Breast epithelium (tissue), 3 donors: ENCODE data around the gene ABCA3.

ENCODE experiments used
- POLR2A ChIP-seq: fragments of 450-650 bp; IDR thresholded peaks from one replicate; pipeline ENCODE4 v1.6.1; 2016; ENCODE audit warnings: antibody characterized with exemption, mild to moderate bottlenecking, moderate library complexity
- POLR2AphosphoS5 ChIP-seq, 3 donors: sonication (generic); formaldehyde crosslinking; IDR thresholded peaks; one replicate each; pipeline ENCODE4 v1.6.1; 2017; ENCODE audit warnings: antibody characterized with exemption in 3 of 3
- TF ChIP-seq, protein P1 (sequence below), 3 donors: fragments of 450-650 bp; IDR thresholded peaks; one replicate each; pipeline ENCODE4 v1.5.1; 2016 to 2017; ENCODE audit warnings: antibody characterized with exemption in 3 of 3, mild to moderate bottlenecking in 3 of 3, moderate library complexity in 3 of 3

GRCh38 chr16:2323701-2324100 lies 16.8 kb downstream of the ABCA3 start:
- TF ChIP-seq POLR2AphosphoS5 (IDR thresholded peaks at IDR 0.05) (no peak), POLR2A (no peak)
- TF ChIP-seq, protein P1, sequence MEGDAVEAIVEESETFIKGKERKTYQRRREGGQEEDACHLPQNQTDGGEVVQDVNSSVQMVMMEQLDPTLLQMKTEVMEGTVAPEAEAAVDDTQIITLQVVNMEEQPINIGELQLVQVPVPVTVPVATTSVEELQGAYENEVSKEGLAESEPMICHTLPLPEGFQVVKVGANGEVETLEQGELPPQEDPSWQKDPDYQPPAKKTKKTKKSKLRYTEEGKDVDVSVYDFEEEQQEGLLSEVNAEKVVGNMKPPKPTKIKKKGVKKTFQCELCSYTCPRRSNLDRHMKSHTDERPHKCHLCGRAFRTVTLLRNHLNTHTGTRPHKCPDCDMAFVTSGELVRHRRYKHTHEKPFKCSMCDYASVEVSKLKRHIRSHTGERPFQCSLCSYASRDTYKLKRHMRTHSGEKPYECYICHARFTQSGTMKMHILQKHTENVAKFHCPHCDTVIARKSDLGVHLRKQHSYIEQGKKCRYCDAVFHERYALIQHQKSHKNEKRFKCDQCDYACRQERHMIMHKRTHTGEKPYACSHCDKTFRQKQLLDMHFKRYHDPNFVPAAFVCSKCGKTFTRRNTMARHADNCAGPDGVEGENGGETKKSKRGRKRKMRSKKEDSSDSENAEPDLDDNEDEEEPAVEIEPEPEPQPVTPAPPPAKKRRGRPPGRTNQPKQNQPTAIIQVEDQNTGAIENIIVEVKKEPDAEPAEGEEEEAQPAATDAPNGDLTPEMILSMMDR (IDR thresholded peaks at IDR 0.05): no peak
